HCT116 (cell line): ENCODE measurements around the gene ADIG. TPM values are rescaled to one million over a fixed set of nuclear protein-coding genes. Genes with fewer than 3 reads are reported as not detected.

Experiments used
- ATAC-seq: fragments of 200-7000 bp; cut with Tn5 transposase; 2 replicates; pipeline ENCODE4 v1.9.1; 2020; ENCODE audit warnings: mild to moderate bottlenecking, moderate library complexity
- BruUV-seq: library from RNA; stranded (reverse); fragments of 400-500 nt; replicated peaks from 2 replicates; lab custom pipeline; 2021; lab: Mats Ljungman, UMichigan
- CTCF ChIA-PET: fragments of 300-600 bp; sonication (Branson Sonifier 250); formaldehyde crosslinking; loops from one replicate; lab custom pipeline; 2021; ENCODE audit warnings: antibody characterized with exemption; lab: Charles Lee
- POLR2A ChIA-PET: fragments of 300-600, 350-600 bp; sonication (Branson Sonifier 250); formaldehyde crosslinking; loops from one replicate; lab custom pipeline; 2021; ENCODE audit warnings: antibody characterized with exemption; lab: Charles Lee
- RAD21 ChIA-PET, 2 experiments: fragments of 300-600 bp; sonication (Branson Sonifier 250); formaldehyde crosslinking; loops; one replicate each; lab custom pipeline; 2023; ENCODE audit warnings: low total read pairs in 2 of 2; ENCODE audit not compliant: uncharacterized antibody in 2 of 2, unreplicated experiment in 2 of 2, low non-redundant PET in 1 of 2; lab: Charles Lee
- DNase-seq: peaks from one replicate; pipeline ENCODE4 v3.0.0-alpha.2; 2010; ENCODE audit warnings: low read depth, low spot score
- H2AFZ ChIP-seq: fragments of 200-600 bp; shearing (Covaris generic), sonication (generic); 2 replicates; pipeline ENCODE4 v1.6.1; 2017; ENCODE audit warnings: low read depth, mixed run types, mixed read lengths, antibody characterized with exemption, low read length; ENCODE audit not compliant: poor library complexity, severe bottlenecking
- H3K27ac ChIP-seq: 2 replicates; pipeline ENCODE4 v1.5.1; 2012; ENCODE audit warnings: low read depth, low read length
- H3K27me3 ChIP-seq: fragments of 200-600 bp; sonication (generic); 2 replicates; pipeline ENCODE4 v1.6.1; 2016; ENCODE audit warnings: mixed run types, low read length, mixed read lengths; ENCODE audit not compliant: insufficient read depth
- H3K36me3 ChIP-seq, 2 experiments: fragments of 200-500 bp in 1 of 2; fragments of 200-600 bp in 1 of 2; sonication (Bioruptor generic) in 1 of 2; sonication (generic) in 1 of 2; 2 replicates each; pipeline versions ENCODE4 v1.5.1 to v1.6.1; 2014 to 2016; ENCODE audit warnings: low read length in 2 of 2, inconsistent platforms in 1 of 2, mixed read lengths in 1 of 2, mixed run types in 1 of 2; ENCODE audit not compliant: insufficient read depth in 2 of 2, control insufficient read depth in 1 of 2
- H3K4me1 ChIP-seq, 2 experiments: fragments of 200-600 bp in 1 of 2; sonication (generic) in 1 of 2; 2 replicates each; pipeline versions ENCODE4 v1.5.1 to v1.6.1; 2012 to 2017; ENCODE audit warnings: low read length in 2 of 2, inconsistent platforms in 1 of 2, mild to moderate bottlenecking in 1 of 2, mixed read lengths in 1 of 2, mixed run types in 1 of 2, moderate library complexity in 1 of 2; ENCODE audit not compliant: insufficient read depth in 2 of 2, control insufficient read depth in 1 of 2
- H3K4me2 ChIP-seq: fragments of 200-600 bp; sonication (generic); 2 replicates; pipeline ENCODE4 v1.6.1; 2017; ENCODE audit warnings: mixed run types, low read length, mixed read lengths
- H3K4me3 ChIP-seq, 2 experiments: fragments of 200-600 bp in 1 of 2; sonication (generic) in 1 of 2; replicated peaks in 1 of 2; 2 replicates each; pipeline ENCODE4 v1.5.1; 2011 to 2016; ENCODE audit warnings: low read length in 2 of 2, control low read depth in 1 of 2, low read depth in 1 of 2, mild to moderate bottlenecking in 1 of 2, mixed read lengths in 1 of 2, mixed run types in 1 of 2
- H3K79me2 ChIP-seq: fragments of 200-600 bp; sonication (generic); 2 replicates; pipeline ENCODE4 v1.6.1; 2017; ENCODE audit warnings: mild to moderate bottlenecking, mixed run types, low read length, moderate library complexity, mixed read lengths; ENCODE audit not compliant: insufficient read depth
- H3K9ac ChIP-seq: fragments of 200-600 bp; sonication (generic); 2 replicates; pipeline ENCODE4 v1.6.1; 2016; ENCODE audit warnings: low read length, mixed read lengths
- H3K9me2 ChIP-seq: fragments of 200-600 bp; sonication (generic), shearing (Covaris generic); 2 replicates; pipeline ENCODE4 v1.6.1; 2017; ENCODE audit warnings: mixed run types, mild to moderate bottlenecking, moderate library complexity; ENCODE audit not compliant: insufficient read depth
- H3K9me3 ChIP-seq, 2 experiments: fragments of 200-500 bp in 1 of 2; fragments of 200-600 bp in 1 of 2; sonication (Bioruptor generic) in 1 of 2; sonication (generic) in 1 of 2; 2 replicates each; pipeline ENCODE4 v1.6.1; 2014 to 2017; ENCODE audit warnings: low read length in 2 of 2, mixed read lengths in 2 of 2, inconsistent platforms in 1 of 2, low read depth in 1 of 2, mild to moderate bottlenecking in 1 of 2, mixed run types in 1 of 2, moderate library complexity in 1 of 2; ENCODE audit not compliant: control insufficient read depth in 1 of 2, insufficient read depth in 1 of 2
- H4K20me1 ChIP-seq: fragments of 200-600 bp; sonication (generic), shearing (Covaris generic); 2 replicates; pipeline ENCODE4 v1.6.1; 2017; ENCODE audit warnings: mixed run types, mild to moderate bottlenecking, moderate library complexity; ENCODE audit not compliant: insufficient read depth
- EGR1 ChIP-seq: IDR thresholded peaks from 2 replicates; pipeline ENCODE4 v1.6.1; 2012; ENCODE audit warnings: low read depth
- ELF1 ChIP-seq: IDR thresholded peaks from 2 replicates; pipeline ENCODE4 v1.6.1; 2012; ENCODE audit warnings: low read depth, borderline replicate concordance
- EZH2 ChIP-seq: fragments of 200-600 bp; sonication (generic); IDR thresholded peaks from 2 replicates; pipeline ENCODE4 v1.6.1; 2017; ENCODE audit warnings: antibody characterized with exemption, mixed run types
- EZH2phosphoT487 ChIP-seq: fragments of 200-600 bp; IDR thresholded peaks from 2 replicates; pipeline ENCODE4 v1.6.1; 2018; ENCODE audit warnings: antibody characterized with exemption, borderline replicate concordance
- POLR2A ChIP-seq: IDR thresholded peaks from 2 replicates; pipeline ENCODE4 v1.7.0; 2011; ENCODE audit warnings: borderline replicate concordance; ENCODE audit not compliant: insufficient read depth, insufficient read length; ENCODE audit errors: extremely low read depth
- POLR2AphosphoS5 ChIP-seq: IDR thresholded peaks from 2 replicates; pipeline ENCODE4 v1.6.1; 2011; ENCODE audit warnings: mild to moderate bottlenecking, low read depth, low read length, moderate library complexity
- RAD21 ChIP-seq: IDR thresholded peaks from 2 replicates; pipeline ENCODE4 v1.6.1; 2012; ENCODE audit warnings: low read depth, mild to moderate bottlenecking
- SP1 ChIP-seq: IDR thresholded peaks from 2 replicates; pipeline ENCODE4 v1.6.1; 2012; ENCODE audit warnings: low read depth
- YY1 ChIP-seq: IDR thresholded peaks from 2 replicates; pipeline ENCODE4 v1.6.1; 2011; ENCODE audit warnings: low read length, low read depth, moderate library complexity, mild to moderate bottlenecking; ENCODE audit not compliant: insufficient replicate concordance; ENCODE audit errors: extremely low read depth
- ZFX ChIP-seq: fragments of 450-650 bp; IDR thresholded peaks from 2 replicates; pipeline ENCODE4 v1.6.1; 2017
- ZNF274 ChIP-seq: fragments of 200-500 bp; sonication (Bioruptor generic); IDR thresholded peaks from 2 replicates; pipeline ENCODE4 v1.6.1; 2014; ENCODE audit warnings: mild to moderate bottlenecking, low read depth, low read length, inconsistent platforms
- intact Hi-C: fragments of 100-400 bp; cut with micrococcal nuclease; formaldehyde crosslinking; loops from 2 replicates; pipeline ENCODE4 v1.10.0; 2022
- total RNA-seq: library from RNA; stranded (reverse); gene quantifications from one replicate; pipeline ENCODE4 v1.2.1, GENCODE V29; 2021; ENCODE audit not compliant: unreplicated experiment
- TF ChIP-seq, protein P1 (sequence below): IDR thresholded peaks from 2 replicates; pipeline ENCODE4 v1.6.1; 2011; ENCODE audit warnings: mild to moderate bottlenecking, low read length, moderate library complexity; ENCODE audit not compliant: insufficient replicate concordance; ENCODE audit errors: extremely low read depth
- TF ChIP-seq, protein P2 (sequence below): IDR thresholded peaks from 2 replicates; pipeline ENCODE4 v1.6.1; 2012
- TF ChIP-seq, protein P3 (sequence below): IDR thresholded peaks from 2 replicates; pipeline ENCODE4 v1.6.1; 2012; ENCODE audit warnings: low read depth

ADIG gene
- total RNA-seq, 1 experiment from 2014 or later: not detected

DNA sequence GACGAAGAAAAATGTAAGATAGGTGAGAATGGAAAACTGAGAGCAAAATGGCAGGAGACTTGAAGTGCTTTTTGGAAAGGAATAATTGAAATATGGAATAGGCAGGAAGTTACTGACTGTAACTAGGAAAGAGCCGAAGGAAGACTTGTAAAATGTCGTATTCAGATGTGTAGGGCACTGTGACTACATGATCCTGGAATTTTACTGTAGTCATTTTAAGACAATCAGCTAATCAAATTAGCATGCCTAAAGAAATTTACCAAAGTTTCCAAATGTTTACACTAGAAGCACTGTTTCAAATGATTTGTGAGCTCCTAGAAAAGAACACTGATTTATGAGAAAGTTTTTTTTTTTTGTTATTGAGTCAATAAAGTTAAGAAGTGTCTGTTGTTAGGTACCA lies 21.2 kb upstream of the ADIG start:
- ChIA-PET POLR2A (no interaction called here), CTCF (no interaction called here), RAD21 (no interaction called here)
- Histone ChIP-seq H3K9ac (no peak overlapping the region), H4K20me1 (no peaks in the 10 kb centered on the region), H3K4me2 (no peak overlapping the region), H3K36me3 (peaks cover 6 to 11% of the 10 kb centered on the region in 2 experiments), H3K27ac (no peak overlapping the region), H3K27me3 (no peaks in the 10 kb centered on the region), H3K9me3 (no peaks in the 10 kb centered on the region), H3K4me3 (no peak overlapping the region), H3K4me1 (no peaks in the 10 kb centered on the region), H2AFZ (no peak overlapping the region), H3K79me2 (no peaks in the 10 kb centered on the region), H3K9me2 (no peaks in the 10 kb centered on the region)
- DNase-seq: no peak
- no peak for TF ChIP-seq EZH2phosphoT487
- TF ChIP-seq, protein P1, sequence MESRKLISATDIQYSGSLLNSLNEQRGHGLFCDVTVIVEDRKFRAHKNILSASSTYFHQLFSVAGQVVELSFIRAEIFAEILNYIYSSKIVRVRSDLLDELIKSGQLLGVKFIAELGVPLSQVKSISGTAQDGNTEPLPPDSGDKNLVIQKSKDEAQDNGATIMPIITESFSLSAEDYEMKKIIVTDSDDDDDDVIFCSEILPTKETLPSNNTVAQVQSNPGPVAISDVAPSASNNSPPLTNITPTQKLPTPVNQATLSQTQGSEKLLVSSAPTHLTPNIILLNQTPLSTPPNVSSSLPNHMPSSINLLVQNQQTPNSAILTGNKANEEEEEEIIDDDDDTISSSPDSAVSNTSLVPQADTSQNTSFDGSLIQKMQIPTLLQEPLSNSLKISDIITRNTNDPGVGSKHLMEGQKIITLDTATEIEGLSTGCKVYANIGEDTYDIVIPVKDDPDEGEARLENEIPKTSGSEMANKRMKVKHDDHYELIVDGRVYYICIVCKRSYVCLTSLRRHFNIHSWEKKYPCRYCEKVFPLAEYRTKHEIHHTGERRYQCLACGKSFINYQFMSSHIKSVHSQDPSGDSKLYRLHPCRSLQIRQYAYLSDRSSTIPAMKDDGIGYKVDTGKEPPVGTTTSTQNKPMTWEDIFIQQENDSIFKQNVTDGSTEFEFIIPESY: no peak
- no peak for TF ChIP-seq POLR2AphosphoS5
- no peak for TF ChIP-seq EZH2
- TF ChIP-seq ELF1: no peak
- no peak for TF ChIP-seq RAD21
- no peak for TF ChIP-seq ZFX
- no peak for ATAC-seq
- intact Hi-C loops: no loop called here
- no TSS peak for BruUV-seq

DNA sequence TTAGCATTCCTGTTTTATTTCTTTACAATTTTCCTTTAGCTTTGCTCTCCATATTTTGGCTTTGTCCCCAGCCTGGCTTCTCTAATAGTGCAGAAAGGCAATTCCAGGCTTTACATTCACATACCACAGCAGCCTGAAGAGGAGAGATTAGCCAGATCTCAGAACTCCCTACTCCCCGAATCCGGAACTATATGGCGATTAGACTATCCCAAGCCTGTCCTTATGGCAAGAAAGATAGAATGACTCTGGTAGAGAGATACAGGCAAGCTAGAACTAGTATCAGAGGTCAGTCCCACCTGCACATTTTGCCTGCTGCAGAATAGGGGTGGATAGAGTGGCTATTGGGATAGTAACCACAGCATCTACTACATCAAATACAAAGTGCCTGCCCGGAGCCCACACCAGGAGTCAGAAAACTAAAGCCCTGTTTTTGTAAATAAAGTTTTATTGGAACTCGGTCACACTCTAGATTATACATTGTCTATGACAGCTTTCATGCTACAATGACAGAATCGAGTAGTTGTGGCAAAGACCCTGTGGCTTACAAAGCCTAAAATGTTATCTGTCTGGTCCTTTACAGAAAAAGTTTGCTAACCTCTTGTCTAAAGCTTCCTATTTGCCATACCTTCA lies 17.1 kb upstream of the ADIG start:
- no peak overlapping the region for H3K27ac ChIP-seq
- no peaks in the 10 kb centered on the region for H4K20me1 ChIP-seq
- TF ChIP-seq YY1: no peak
- TF ChIP-seq ZFX: no peak
- TF ChIP-seq EGR1: no peak
- no peak for TF ChIP-seq POLR2A
- no peak for TF ChIP-seq POLR2AphosphoS5
- TF ChIP-seq RAD21: no peak
- TF ChIP-seq, protein P2, sequence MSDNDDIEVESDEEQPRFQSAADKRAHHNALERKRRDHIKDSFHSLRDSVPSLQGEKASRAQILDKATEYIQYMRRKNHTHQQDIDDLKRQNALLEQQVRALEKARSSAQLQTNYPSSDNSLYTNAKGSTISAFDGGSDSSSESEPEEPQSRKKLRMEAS: no peak
- TF ChIP-seq, protein P3, sequence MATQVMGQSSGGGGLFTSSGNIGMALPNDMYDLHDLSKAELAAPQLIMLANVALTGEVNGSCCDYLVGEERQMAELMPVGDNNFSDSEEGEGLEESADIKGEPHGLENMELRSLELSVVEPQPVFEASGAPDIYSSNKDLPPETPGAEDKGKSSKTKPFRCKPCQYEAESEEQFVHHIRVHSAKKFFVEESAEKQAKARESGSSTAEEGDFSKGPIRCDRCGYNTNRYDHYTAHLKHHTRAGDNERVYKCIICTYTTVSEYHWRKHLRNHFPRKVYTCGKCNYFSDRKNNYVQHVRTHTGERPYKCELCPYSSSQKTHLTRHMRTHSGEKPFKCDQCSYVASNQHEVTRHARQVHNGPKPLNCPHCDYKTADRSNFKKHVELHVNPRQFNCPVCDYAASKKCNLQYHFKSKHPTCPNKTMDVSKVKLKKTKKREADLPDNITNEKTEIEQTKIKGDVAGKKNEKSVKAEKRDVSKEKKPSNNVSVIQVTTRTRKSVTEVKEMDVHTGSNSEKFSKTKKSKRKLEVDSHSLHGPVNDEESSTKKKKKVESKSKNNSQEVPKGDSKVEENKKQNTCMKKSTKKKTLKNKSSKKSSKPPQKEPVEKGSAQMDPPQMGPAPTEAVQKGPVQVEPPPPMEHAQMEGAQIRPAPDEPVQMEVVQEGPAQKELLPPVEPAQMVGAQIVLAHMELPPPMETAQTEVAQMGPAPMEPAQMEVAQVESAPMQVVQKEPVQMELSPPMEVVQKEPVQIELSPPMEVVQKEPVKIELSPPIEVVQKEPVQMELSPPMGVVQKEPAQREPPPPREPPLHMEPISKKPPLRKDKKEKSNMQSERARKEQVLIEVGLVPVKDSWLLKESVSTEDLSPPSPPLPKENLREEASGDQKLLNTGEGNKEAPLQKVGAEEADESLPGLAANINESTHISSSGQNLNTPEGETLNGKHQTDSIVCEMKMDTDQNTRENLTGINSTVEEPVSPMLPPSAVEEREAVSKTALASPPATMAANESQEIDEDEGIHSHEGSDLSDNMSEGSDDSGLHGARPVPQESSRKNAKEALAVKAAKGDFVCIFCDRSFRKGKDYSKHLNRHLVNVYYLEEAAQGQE: no peak
- no peak for TF ChIP-seq SP1
- no peak for TF ChIP-seq EZH2phosphoT487
- no peak for TF ChIP-seq ZNF274
- TF ChIP-seq, all 23 proteins: peak for 0
- ChIA-PET CTCF (no interaction called here), RAD21 (no interaction called here), POLR2A (no interaction called here)
- H3K9me3 ChIP-seq: no peaks in the 10 kb centered on the region
- no peaks in the 10 kb centered on the region for H3K9me2 ChIP-seq
- BruUV-seq: no TSS peak
- H3K27me3 ChIP-seq: no peaks in the 10 kb centered on the region
- intact Hi-C loops: no loop called here
- no peak overlapping the region for H2AFZ ChIP-seq
- no peaks in the 10 kb centered on the region for H3K79me2 ChIP-seq
- no peak for DNase-seq
- no peak overlapping the region for H3K4me3 ChIP-seq
- no peak overlapping the region for H3K9ac ChIP-seq
- H3K4me1 ChIP-seq: no peaks in the 10 kb centered on the region
- no peak overlapping the region for H3K4me2 ChIP-seq
- no peak for ATAC-seq
- H3K36me3 ChIP-seq: peaks cover under 1 to 3% of the 10 kb centered on the region in 2 experiments; a peak in 3 of 4 replicates
